A549 (cell line): ENCODE results near the gene RFC1.

Experiments used
- CEBPB ChIP-seq, 2 experiments: fragments of >200 bp in 1 of 2; sonication (Bioruptor Twin) in 1 of 2; formaldehyde crosslinking in 1 of 2; IDR thresholded peaks; 2 replicates each; pipeline ENCODE4 v1.6.1; 2012 to 2016
- CHD2 ChIP-seq: fragments of 150-350 bp; IDR thresholded peaks from 2 replicates; pipeline ENCODE4 v1.6.1; 2014; ENCODE audit warnings: low read length; ENCODE audit not compliant: partially characterized antibody
- CHD4 ChIP-seq: fragments of 200-600 bp; sonication (generic); IDR thresholded peaks from 2 replicates; pipeline ENCODE4 v1.6.1; 2016; ENCODE audit warnings: antibody characterized with exemption, mild to moderate bottlenecking, borderline replicate concordance
- EP300 ChIP-seq, 2 experiments: fragments of >200 bp; sonication (Bioruptor Twin); formaldehyde crosslinking; IDR thresholded peaks; 2 replicates in 1 of 2; 3 replicates in 1 of 2; pipeline ENCODE4 v1.6.1; 2016 to 2017
- JUNB ChIP-seq: fragments of >200 bp; sonication (Bioruptor Twin); formaldehyde crosslinking; IDR thresholded peaks from 2 replicates; pipeline ENCODE4 v1.6.1; 2016
- KDM1A ChIP-seq: fragments of 200-600 bp; sonication (generic); IDR thresholded peaks from 2 replicates; pipeline ENCODE4 v1.6.1; 2016; ENCODE audit warnings: low read depth, mild to moderate bottlenecking
- KDM5A ChIP-seq: fragments of 200-600 bp; sonication (generic); IDR thresholded peaks from 2 replicates; pipeline ENCODE4 v1.6.1; 2016; ENCODE audit warnings: antibody characterized with exemption, mild to moderate bottlenecking
- NR3C1 ChIP-seq: fragments of >200 bp; sonication (Bioruptor Twin); formaldehyde crosslinking; IDR thresholded peaks from 3 replicates; pipeline ENCODE4 v1.6.1; 2017
- POLR2A ChIP-seq: IDR thresholded peaks from 2 replicates; pipeline ENCODE4 v1.6.1; 2012; ENCODE audit warnings: mild to moderate bottlenecking, low read length
- RCOR1 ChIP-seq: fragments of 150-350 bp; IDR thresholded peaks from 2 replicates; pipeline ENCODE4 v1.6.1; 2014; ENCODE audit warnings: antibody characterized with exemption, low read length, low read depth
- SREBF2 ChIP-seq: fragments of 450-650 bp; IDR thresholded peaks from 2 replicates; pipeline ENCODE4 v1.6.1; 2014; ENCODE audit warnings: mild to moderate bottlenecking, moderate library complexity
- TP53 ChIP-seq: fragments of 250-450 bp; sonication (Bioruptor Pico); IDR thresholded peaks from 2 replicates; pipeline ENCODE4 v1.5.0; 2021; ENCODE audit warnings: mild to moderate bottlenecking, moderate library complexity
- USF2 ChIP-seq: fragments of 450-650 bp; IDR thresholded peaks from 2 replicates; pipeline ENCODE4 v1.6.1; 2014; ENCODE audit warnings: antibody characterized with exemption
- TF ChIP-seq, protein P1 (sequence below): fragments of >200 bp; sonication (Bioruptor Twin); formaldehyde crosslinking; IDR thresholded peaks from 3 replicates; pipeline ENCODE4 v1.5.1; 2016

- TF ChIP-seq CHD4 = no peak
- no peak for TF ChIP-seq RCOR1
- TF ChIP-seq USF2 = no peak
- TF ChIP-seq, protein P1, sequence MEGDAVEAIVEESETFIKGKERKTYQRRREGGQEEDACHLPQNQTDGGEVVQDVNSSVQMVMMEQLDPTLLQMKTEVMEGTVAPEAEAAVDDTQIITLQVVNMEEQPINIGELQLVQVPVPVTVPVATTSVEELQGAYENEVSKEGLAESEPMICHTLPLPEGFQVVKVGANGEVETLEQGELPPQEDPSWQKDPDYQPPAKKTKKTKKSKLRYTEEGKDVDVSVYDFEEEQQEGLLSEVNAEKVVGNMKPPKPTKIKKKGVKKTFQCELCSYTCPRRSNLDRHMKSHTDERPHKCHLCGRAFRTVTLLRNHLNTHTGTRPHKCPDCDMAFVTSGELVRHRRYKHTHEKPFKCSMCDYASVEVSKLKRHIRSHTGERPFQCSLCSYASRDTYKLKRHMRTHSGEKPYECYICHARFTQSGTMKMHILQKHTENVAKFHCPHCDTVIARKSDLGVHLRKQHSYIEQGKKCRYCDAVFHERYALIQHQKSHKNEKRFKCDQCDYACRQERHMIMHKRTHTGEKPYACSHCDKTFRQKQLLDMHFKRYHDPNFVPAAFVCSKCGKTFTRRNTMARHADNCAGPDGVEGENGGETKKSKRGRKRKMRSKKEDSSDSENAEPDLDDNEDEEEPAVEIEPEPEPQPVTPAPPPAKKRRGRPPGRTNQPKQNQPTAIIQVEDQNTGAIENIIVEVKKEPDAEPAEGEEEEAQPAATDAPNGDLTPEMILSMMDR = no peak
- no peak for TF ChIP-seq KDM5A
- no peak for TF ChIP-seq JUNB
- no peak for TF ChIP-seq CEBPB (IDR thresholded peaks at IDR 0.05)
- no peak for TF ChIP-seq POLR2A
- TF ChIP-seq EP300 (IDR thresholded peaks at IDR 0.05) = no peak
- no peak for TF ChIP-seq NR3C1
- TF ChIP-seq CHD2 = no peak
- TF ChIP-seq KDM1A = no peak
- no peak for TF ChIP-seq TP53 (CRISPR knock-in tag)
- no peak for TF ChIP-seq SREBF2
These were observed 28.5 kb upstream of the RFC1 start for GRCh38 chr4:39394706-39395105.
